ENCODE measurements around the gene TEKT4.

- no peak for TF ChIP-seq YY1 (IDR thresholded peaks at IDR 0.05; ENCODE audit: insufficient read depth, insufficient read length)
- no peak for TF ChIP-seq ZNF274 (IDR thresholded peaks at IDR 0.05; ENCODE audit: low read depth, low read length)
- no peak for TF ChIP-seq SUZ12 (IDR thresholded peaks at IDR 0.05; ENCODE audit: extremely low read depth, insufficient read depth, insufficient read length)
Observed at GRCh38 chr2:94875064-94875819, 4.0 kb downstream of the TEKT4 start.
